HG02759 (cell line): ENCODE data around the gene OR7G3.

Experiments used
- ATAC-seq: cut with Tn5 transposase; IDR thresholded peaks from one replicate; pipeline ENCODE4 v1.9.1; 2021; ENCODE audit warnings: mild to moderate bottlenecking, moderate library complexity; ENCODE audit not compliant: unreplicated experiment

OR7G3 gene

GRCh38 chr19:9126900-9127405 is at the start of gene OR7G3:
TSS of gene OR7G3 (minus strand) at chr19:9126950. CDS start at chr19:9126950, 0 bp downstream.
- ATAC-seq, result no peak

GRCh38 chr19:9175326-9175725 is 48.6 kb upstream of the OR7G3 start:
- ATAC-seq, result no peak

- ATAC-seq, result no peak
These were observed 44.7 kb upstream of the OR7G3 start for GRCh38 chr19:9171393-9171991.

DNA sequence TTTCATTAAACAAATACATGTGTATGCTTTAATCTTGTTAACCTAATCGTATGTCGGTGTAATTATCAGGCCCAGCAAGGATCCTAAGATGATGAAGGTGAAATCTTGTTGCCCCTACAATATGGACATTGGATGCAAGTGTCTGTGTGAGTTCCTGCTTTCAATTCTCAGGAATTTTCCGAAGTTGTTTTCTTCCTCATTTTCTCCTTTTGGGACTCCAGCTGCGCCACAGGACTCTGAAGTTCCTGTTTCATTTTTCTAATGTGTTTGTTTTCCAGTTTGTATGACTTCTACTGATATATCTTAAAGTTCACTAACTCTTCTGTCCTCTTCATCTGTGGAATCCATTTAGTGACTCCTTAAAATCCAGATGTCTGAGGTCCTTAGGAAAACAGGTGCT is 40.1 kb upstream of the OR7G3 start:
- ATAC-seq, result no peak

DNA sequence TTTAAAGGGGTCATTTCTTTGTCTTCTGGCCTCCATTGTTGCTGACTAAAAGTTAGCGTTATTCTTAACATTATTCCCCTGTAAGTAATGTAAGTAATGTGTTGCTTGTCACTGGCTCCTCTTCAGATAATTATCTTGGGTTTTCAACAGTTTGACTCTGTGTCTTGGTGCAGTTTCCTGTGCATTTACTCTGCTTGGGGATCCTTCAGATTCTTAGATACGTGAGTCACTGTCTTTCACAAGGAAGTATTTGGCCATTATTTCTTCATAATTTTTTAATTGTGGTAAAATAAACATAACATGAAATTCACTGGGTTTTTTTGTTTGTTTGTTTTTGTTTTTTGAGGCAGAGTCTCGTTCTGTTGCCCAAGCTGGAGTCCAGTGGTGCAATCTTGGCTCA is 38.5 kb upstream of the OR7G3 start:
- ATAC-seq, result no peak

- no peak for ATAC-seq
These were observed 34.7 kb upstream of the OR7G3 start for GRCh38 chr19:9161427-9161826.

- ATAC-seq, result no peak
These were observed 33.1 kb upstream of the OR7G3 start for GRCh38 chr19:9159891-9160290.

GRCh38 chr19:9156304-9156703 is 29.6 kb upstream of the OR7G3 start:
- ATAC-seq, result no peak

DNA sequence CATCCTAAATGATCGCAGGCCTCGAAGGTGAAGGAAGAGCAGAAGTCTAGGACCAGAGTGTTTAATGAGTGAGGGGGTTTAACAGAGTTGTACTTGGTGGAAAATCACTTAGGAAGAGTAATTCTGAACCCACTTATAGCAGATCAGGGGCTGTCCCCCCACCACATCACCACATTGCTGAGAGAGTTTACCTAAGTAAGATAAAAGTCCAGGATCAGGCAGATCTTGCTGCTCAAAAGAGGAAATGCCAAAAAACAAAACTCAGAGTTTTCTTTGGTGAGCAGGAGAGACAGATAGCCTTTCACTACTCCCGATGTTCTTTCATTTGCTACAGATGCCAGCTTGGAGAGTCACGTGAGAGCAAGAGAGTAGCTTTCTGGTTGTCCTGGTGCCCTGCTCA is 28.8 kb upstream of the OR7G3 start:
- no peak for ATAC-seq

DNA sequence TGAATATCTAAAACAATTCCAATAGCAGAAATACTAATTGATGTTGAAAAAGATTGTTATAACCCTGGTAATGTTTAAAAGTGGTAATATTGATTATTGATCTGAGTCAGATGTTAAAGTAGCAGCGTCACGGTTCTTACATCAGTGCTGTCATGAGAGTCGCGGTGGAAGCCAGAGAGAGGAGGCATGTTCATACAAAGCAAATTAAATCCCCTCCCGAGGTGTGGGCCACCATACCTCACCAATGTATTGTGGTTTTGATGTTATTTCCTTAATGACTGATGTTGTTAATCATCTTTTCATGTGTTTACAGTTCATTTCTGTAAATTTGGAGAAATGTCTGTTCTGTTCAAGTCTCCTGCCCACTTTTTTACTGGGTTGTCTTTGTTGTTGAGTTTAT is 24.6 kb upstream of the OR7G3 start:
- ATAC-seq, result no peak

GRCh38 chr19:9150650-9151049 is 23.9 kb upstream of the OR7G3 start:
- ATAC-seq, result no peak

- no peak for ATAC-seq
These were observed 23.2 kb upstream of the OR7G3 start for GRCh38 chr19:9149997-9150396.

DNA sequence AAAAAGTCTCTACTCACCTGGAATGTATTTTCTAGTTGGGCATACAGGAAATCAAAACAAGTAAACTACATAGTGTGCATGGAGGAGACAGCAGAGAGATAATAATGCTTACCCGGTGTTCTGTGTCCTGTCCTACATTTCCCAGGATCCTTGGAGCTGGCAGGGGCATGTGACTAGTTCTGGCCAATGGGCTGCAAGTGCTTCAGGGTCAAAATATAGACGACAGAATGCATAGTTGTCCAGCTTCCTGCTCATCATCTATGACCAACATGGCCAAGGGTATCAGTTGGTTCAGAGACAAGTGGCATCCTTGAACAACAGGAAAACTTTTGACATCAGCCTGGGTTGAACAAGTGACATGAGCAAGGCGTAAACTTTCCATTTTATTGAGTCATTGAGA is 21.9 kb upstream of the OR7G3 start:
- no peak for ATAC-seq

- no peak for ATAC-seq
These were observed 20.1 kb upstream of the OR7G3 start for GRCh38 chr19:9146882-9147281.

DNA sequence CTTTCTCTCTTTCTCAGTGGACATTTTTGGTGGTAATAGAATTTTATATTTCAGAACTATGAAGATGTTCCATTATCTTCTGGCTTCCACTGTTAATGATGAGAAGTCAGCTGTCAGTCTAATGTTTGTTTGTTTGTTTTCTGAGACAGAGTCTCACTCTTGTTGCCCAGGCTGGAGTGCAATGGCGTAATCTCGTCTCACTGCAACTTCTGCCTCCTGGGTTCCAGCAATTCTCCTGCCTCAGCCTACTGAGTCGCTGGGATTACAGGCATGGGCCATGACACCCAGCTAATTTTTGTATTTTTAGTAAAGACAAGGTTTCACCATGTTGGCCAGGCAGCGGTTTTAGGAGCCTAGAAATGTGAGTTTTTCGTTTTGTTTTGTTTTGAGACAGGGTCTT is 18.2 kb upstream of the OR7G3 start:
- no peak for ATAC-seq

DNA sequence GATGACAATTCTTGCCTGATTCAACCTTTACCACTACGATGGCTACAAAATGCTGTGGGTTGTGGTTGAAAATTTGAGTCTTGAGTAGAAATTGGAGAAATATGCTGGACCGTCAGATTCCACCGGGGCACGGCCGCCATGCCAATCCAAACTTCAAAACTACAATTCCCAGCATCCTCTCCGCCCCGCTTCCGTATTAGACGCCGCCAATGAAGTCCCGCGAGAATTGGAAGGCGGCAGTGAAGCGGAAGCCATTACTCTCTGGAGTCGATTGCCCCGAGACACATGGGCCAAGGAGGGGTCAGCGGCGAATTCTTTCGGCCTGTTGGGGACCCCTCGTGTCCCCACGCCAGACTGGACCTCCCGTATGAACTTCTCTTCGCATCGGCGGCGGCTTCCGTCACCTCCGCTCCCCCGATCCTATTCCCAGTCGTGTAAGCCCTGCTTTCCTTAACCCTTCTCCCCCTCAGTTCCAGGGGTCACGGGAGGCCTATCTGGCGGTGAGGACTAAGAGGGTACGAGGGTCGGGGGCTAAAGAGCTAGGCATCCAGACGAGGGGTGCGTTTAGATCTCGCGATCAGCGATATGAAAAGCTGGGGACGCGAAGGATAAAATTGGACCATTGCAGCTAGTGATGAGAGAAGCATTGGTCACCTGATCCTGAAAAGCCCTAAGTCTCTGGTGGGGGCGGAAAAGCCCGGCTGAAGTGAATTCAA is 13.6 kb upstream of the OR7G3 start, which contains the start of gene ZNF317:
ZNF317 (plus strand) TSS at position 239 of the 716 bp plus-strand sequence. CDS start 15,620 bp downstream, outside the sequence.
- peak; percentile 94 for ATAC-seq

GRCh38 chr19:9139609-9140158 is 12.9 kb upstream of the OR7G3 start:
- peak; percentile 24 for ATAC-seq

DNA sequence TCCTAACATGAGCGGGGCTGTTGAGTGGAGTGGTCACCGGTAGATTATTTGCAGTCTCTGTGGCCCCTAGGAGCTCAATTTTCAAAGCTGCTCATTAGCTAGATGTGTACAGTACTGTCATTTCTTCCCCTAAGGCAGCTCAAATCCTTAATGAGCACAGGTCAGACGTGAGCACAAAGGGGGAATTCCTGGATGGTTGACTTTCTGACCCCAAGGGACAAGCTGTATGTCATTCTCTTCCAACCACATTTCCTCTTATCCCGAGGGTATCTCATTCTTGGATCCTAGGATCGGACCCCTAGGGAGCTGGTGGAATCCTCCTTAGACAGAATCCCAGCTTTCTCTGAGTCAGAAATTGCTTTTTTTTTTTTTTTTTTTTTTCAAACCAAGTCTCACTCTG is 5.7 kb upstream of the OR7G3 start:
- no peak for ATAC-seq

- ATAC-seq, result no peak
These were observed 4.2 kb upstream of the OR7G3 start for GRCh38 chr19:9130965-9131364.

DNA sequence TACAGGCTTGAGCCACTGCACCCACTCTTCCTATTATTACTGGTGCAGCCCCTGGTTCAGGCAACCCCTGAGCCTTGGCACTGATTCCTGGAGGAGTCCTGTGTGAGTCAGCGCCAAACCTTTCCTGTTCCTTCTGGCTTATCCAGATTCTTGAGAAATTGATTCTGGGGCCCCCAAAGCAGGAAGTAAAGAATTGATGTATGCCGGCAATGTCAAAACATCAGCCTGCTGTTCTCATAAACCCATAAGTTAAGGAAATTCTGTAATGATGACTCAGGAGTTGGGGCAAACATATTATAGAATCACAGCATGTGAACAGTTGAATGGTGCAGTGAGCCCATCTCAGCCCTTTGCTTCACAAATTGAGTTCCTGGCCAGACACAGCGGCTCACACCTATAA is 1.4 kb upstream of the OR7G3 start:
- ATAC-seq, result no peak

DNA sequence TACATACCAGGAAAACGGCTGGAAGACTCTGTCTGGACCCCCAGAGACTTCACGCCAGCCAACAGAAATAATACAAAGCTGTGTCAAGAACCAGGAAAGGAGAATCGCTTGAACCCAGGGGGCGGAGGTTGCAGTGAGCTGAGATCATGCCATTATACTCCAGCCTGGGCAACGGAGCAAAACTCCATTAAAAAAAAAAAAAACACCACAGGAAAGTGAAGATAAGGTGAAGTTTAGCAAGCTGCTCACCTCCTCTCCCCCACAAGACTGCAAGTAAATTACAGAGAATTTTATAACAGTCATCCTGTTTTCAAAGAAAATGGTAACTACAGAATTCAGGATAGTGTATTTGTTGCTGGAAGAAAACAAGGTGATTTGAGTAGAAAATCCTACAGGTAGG is 10.2 kb downstream of the OR7G3 start:
- no peak for ATAC-seq

GRCh38 chr19:9115307-9115813 is 11.4 kb downstream of the OR7G3 start, which contains the start of gene OR7G1:
TSS of gene OR7G1 (minus strand) at chr19:9115763. CDS start at chr19:9115763, 0 bp downstream.
- no peak for ATAC-seq
